ENCODE data around the gene MARCKS. TPM values are rescaled to one million over a fixed set of nuclear protein-coding genes. Genes with fewer than 3 reads are reported as not detected.
"Not testable (repeated sequence)": the region's sequence is repeated elsewhere in the genome, so short reads cannot be mapped to it uniquely, and the experiment has no call there.

The MARCKS gene
- total RNA-seq, 1 experiment from 2014 or later = 167 TPM

GRCh38 chr6:113886512-113886911 is 29.4 kb downstream of the MARCKS start:
- no peak overlapping the region for H3K4me3 ChIP-seq
- no peak for DNase-seq
- no peaks in the 10 kb centered on the region for H3K4me1 ChIP-seq
- H3K36me3 ChIP-seq = no peaks in the 10 kb centered on the region
- H3K27me3 ChIP-seq = no peaks in the 10 kb centered on the region
- no peaks in the 10 kb centered on the region for H3K9me3 ChIP-seq (replicated peaks)
- no peak overlapping the region for H3K27ac ChIP-seq

- H3K9me3 ChIP-seq (replicated peaks) = no peaks in the 10 kb centered on the region
- no peak overlapping the region for H3K27ac ChIP-seq
- H3K4me1 ChIP-seq = no peaks in the 10 kb centered on the region
- no peak overlapping the region for H3K4me3 ChIP-seq
- no peaks in the 10 kb centered on the region for H3K27me3 ChIP-seq
- H3K36me3 ChIP-seq = no peaks in the 10 kb centered on the region
- no peak for DNase-seq
Measured at GRCh38 chr6:113888493-113888892, 31.3 kb downstream of the MARCKS start.

GRCh38 chr6:113888956-113889630 is 31.9 kb downstream of the MARCKS start:
- Histone ChIP-seq H3K4me1 (no peaks in the 10 kb centered on the region), H3K36me3 (no peaks in the 10 kb centered on the region), H3K27me3 (no peaks in the 10 kb centered on the region), H3K9me3 (replicated peaks) (no peaks in the 10 kb centered on the region), H3K4me3 (no peak overlapping the region), H3K27ac (no peak overlapping the region)
- no peak for DNase-seq

- H3K27ac ChIP-seq = no peak overlapping the region
Measured at GRCh38 chr6:113893451-113893850, 36.3 kb downstream of the MARCKS start.

GRCh38 chr6:113893866-113894265 is 36.7 kb downstream of the MARCKS start:
- Histone ChIP-seq H3K4me1 (no peaks in the 10 kb centered on the region), H3K4me3 (no peak overlapping the region), H3K27me3 (no peaks in the 10 kb centered on the region), H3K27ac (no peak overlapping the region), H3K36me3 (no peaks in the 10 kb centered on the region), H3K9me3 (replicated peaks) (no peaks in the 10 kb centered on the region)
- no peak for DNase-seq

More at GRCh38 chr6:113893451-113893850, 36.3 kb downstream of the MARCKS start:
- Histone ChIP-seq H3K4me1 (no peaks in the 10 kb centered on the region), H3K4me3 (no peak overlapping the region), H3K9me3 (replicated peaks) (no peaks in the 10 kb centered on the region), H3K27me3 (no peaks in the 10 kb centered on the region), H3K36me3 (no peaks in the 10 kb centered on the region)
- no peak for DNase-seq

GRCh38 chr6:113894712-113895674 is 37.8 kb downstream of the MARCKS start:
- Histone ChIP-seq H3K4me1 (no peaks in the 10 kb centered on the region), H3K27me3 (no peaks in the 10 kb centered on the region), H3K4me3 (no peak overlapping the region), H3K9me3 (replicated peaks) (no peaks in the 10 kb centered on the region), H3K36me3 (no peaks in the 10 kb centered on the region), H3K27ac (no peak overlapping the region)
- no peak for DNase-seq

- no peak for DNase-seq
- H3K36me3 ChIP-seq = no peaks in the 10 kb centered on the region
- no peaks in the 10 kb centered on the region for H3K27me3 ChIP-seq
- H3K4me3 ChIP-seq = no peak overlapping the region
- no peak overlapping the region for H3K27ac ChIP-seq
- H3K9me3 ChIP-seq (replicated peaks) = no peaks in the 10 kb centered on the region
- H3K4me1 ChIP-seq = no peaks in the 10 kb centered on the region
Measured at GRCh38 chr6:113901482-113901881, 44.3 kb downstream of the MARCKS start.

GRCh38 chr6:113903666-113904330 is 46.7 kb downstream of the MARCKS start:
- H3K36me3 ChIP-seq = no peaks in the 10 kb centered on the region
- H3K9me3 ChIP-seq (replicated peaks) = no peaks in the 10 kb centered on the region
- H3K27me3 ChIP-seq = no peaks in the 10 kb centered on the region
- H3K27ac ChIP-seq = no peak overlapping the region
- 0 out of 2 replicates have a peak, but pooled peaks cover 1% of the 10 kb centered on the region for H3K4me1 ChIP-seq
- DNase-seq = peak; percentile 26 to 52
- no peak overlapping the region for H3K4me3 ChIP-seq

- Histone ChIP-seq H3K27me3 (no peaks in the 10 kb centered on the region), H3K9me3 (replicated peaks) (no peaks in the 10 kb centered on the region), H3K27ac (no peak overlapping the region), H3K36me3 (no peaks in the 10 kb centered on the region), H3K4me3 (no peak overlapping the region), H3K4me1 (0 out of 2 replicates have a peak, but pooled peaks cover 4% of the 10 kb centered on the region)
- no peak for DNase-seq
Measured at GRCh38 chr6:113907102-113907815, 50.1 kb downstream of the MARCKS start.

- Histone ChIP-seq H3K4me1 (0 out of 2 replicates have a peak, but pooled peaks cover 4% of the 10 kb centered on the region), H3K4me3 (no peak overlapping the region), H3K27ac (no peak overlapping the region), H3K9me3 (replicated peaks) (no peaks in the 10 kb centered on the region), H3K36me3 (no peaks in the 10 kb centered on the region), H3K27me3 (no peaks in the 10 kb centered on the region)
- peak in 1 of 2 experiments; percentile 23 for DNase-seq
Measured at GRCh38 chr6:113908801-113909200, 51.7 kb downstream of the MARCKS start.

GRCh38 chr6:113909224-113909856 is 52.2 kb downstream of the MARCKS start:
- DNase-seq = peak; percentile 37 to 88
- no peak overlapping the region for H3K27ac ChIP-seq
- no peaks in the 10 kb centered on the region for H3K27me3 ChIP-seq
- H3K4me1 ChIP-seq = 0 out of 2 replicates have a peak, but pooled peaks cover 4% of the 10 kb centered on the region
- H3K36me3 ChIP-seq = no peaks in the 10 kb centered on the region
- no peaks in the 10 kb centered on the region for H3K9me3 ChIP-seq (replicated peaks)
- H3K4me3 ChIP-seq = no peak overlapping the region

GRCh38 chr6:113910285-113910684 is 53.1 kb downstream of the MARCKS start:
- H3K36me3 ChIP-seq; H3K4me3 ChIP-seq; H3K27ac ChIP-seq; H3K27me3 ChIP-seq; H3K9me3 ChIP-seq (replicated peaks); H3K4me1 ChIP-seq; DNase-seq: not testable (repeated sequence)

All from SJCRH30 (cell line).